HG02840 (cell line): ENCODE measurements around the gene PLOD1.
"Not testable (repeated sequence)": the region's sequence is repeated elsewhere in the genome, so short reads cannot be mapped to it uniquely, and the experiment has no call there.

ENCODE experiments used
- ATAC-seq: cut with Tn5 transposase; IDR thresholded peaks from one replicate; pipeline ENCODE4 v1.9.1; 2021; ENCODE audit warnings: mild to moderate bottlenecking, moderate library complexity, moderate number of reproducible peaks; ENCODE audit not compliant: unreplicated experiment, low FRiP score

PLOD1 gene

GRCh38 chr1:11935733-11936132 lies 1.2 kb downstream of the PLOD1 start:
- ATAC-seq: not testable (repeated sequence)

GRCh38 chr1:11938722-11939526 lies 4.4 kb downstream of the PLOD1 start:
- no peak for ATAC-seq

GRCh38 chr1:11939794-11940193 lies 5.3 kb downstream of the PLOD1 start:
- ATAC-seq: not testable (repeated sequence)

- ATAC-seq: no peak
Observed at GRCh38 chr1:11940260-11940921, 5.9 kb downstream of the PLOD1 start.

- ATAC-seq: no peak
Observed at GRCh38 chr1:11942280-11942679, 7.8 kb downstream of the PLOD1 start.

- no peak for ATAC-seq
Observed at GRCh38 chr1:11943619-11944018, 9.1 kb downstream of the PLOD1 start.

- ATAC-seq: no peak
Observed at GRCh38 chr1:11944358-11944931, 9.9 kb downstream of the PLOD1 start.

GRCh38 chr1:11946647-11947046 lies 12.1 kb downstream of the PLOD1 start:
- no peak for ATAC-seq

GRCh38 chr1:11948822-11949458 lies 14.4 kb downstream of the PLOD1 start:
- ATAC-seq: no peak

GRCh38 chr1:11951901-11952300 lies 17.4 kb downstream of the PLOD1 start:
- ATAC-seq: no peak

- no peak for ATAC-seq
Observed at GRCh38 chr1:11952455-11953109, 18.1 kb downstream of the PLOD1 start.

- no peak for ATAC-seq
Observed at GRCh38 chr1:11955221-11955620, 20.7 kb downstream of the PLOD1 start.

- ATAC-seq: no peak
Observed at GRCh38 chr1:11957398-11957797, 22.9 kb downstream of the PLOD1 start.

- ATAC-seq: no peak
Observed at GRCh38 chr1:11957897-11958296, 23.4 kb downstream of the PLOD1 start.

GRCh38 chr1:11960276-11960675 lies 25.8 kb downstream of the PLOD1 start:
- ATAC-seq: no peak

- no peak for ATAC-seq
Observed at GRCh38 chr1:11960715-11961114, 26.2 kb downstream of the PLOD1 start.

GRCh38 chr1:11961230-11961629 lies 26.7 kb downstream of the PLOD1 start:
- no peak for ATAC-seq

- no peak for ATAC-seq
Observed at GRCh38 chr1:11963622-11964021, 29.1 kb downstream of the PLOD1 start.

- ATAC-seq: no peak
Observed at GRCh38 chr1:11964656-11965055, 30.1 kb downstream of the PLOD1 start.

- ATAC-seq: no peak
Observed at GRCh38 chr1:11967028-11967547, 32.6 kb downstream of the PLOD1 start.
